ENCODE measurements around the gene SEZ6. TPM values are rescaled to one million over a fixed set of nuclear protein-coding genes. Genes with fewer than 3 reads are reported as not detected.

Gene SEZ6
- total and polyA plus RNA-seq, 10 of the 15 experiments (the other 5 are each of a cell fraction or from before 2014, with no cell fraction given) = 0.05 to 0.87 (median 0.17) TPM; not detected in 4

GRCh38 chr17:29020576-29020975, 14.7 kb upstream of the SEZ6 start:
- POLR2A ChIA-PET = interaction anchor here (0.6 kb wide), 1 partner anchor 39 kb away, joined by 3 read pairs; no protein-coding TSS in a partner anchor
- Histone ChIP-seq H2AFZ (ENCODE audit: control insufficient read depth, low read depth, low read length) (no peak overlapping the region), H3K36me3 (ENCODE audit: control insufficient read depth in 2 of 2, insufficient read depth in 2 of 2, low read length in 1 of 2) (no peaks in the 10 kb centered on the region), H3K4me1 (ENCODE audit: control insufficient read depth, insufficient read depth, low read length) (no peaks in the 10 kb centered on the region), H3K9ac (ENCODE audit: control insufficient read depth, insufficient read depth, low read length) (no peak overlapping the region), H3K4me2 (ENCODE audit: control insufficient read depth, insufficient read depth) (no peak overlapping the region), H3K27ac (ENCODE audit: control insufficient read depth, insufficient read depth) (no peak overlapping the region), H3K4me3 (no peak overlapping the region), H3K79me2 (ENCODE audit: control insufficient read depth, insufficient read depth, low read length) (no peaks in the 10 kb centered on the region), H4K20me1 (ENCODE audit: control insufficient read depth, insufficient read depth) (no peaks in the 10 kb centered on the region), H3K9me3 (replicated peaks; ENCODE audit: control insufficient read depth, insufficient read depth, low read length) (no peaks in the 10 kb centered on the region), H3K27me3 (replicated peaks in 1 of 2; ENCODE audit: control insufficient read depth in 2 of 2, insufficient read depth in 2 of 2, low read length in 1 of 2) (peaks cover 2 to 6% of the 10 kb centered on the region in 2 experiments; a peak in 3 of 4 replicates)
- no TSS peak for BruUV-seq (replicated peaks)
- WGBS (ENCODE audit: insufficient coverage, insufficient replicate concordance, low lambda C conversion rate, missing lambda C conversion rate) = 60% methylated on average over 8 of the region's 8 CpGs
- TF ChIP-seq, protein P1, sequence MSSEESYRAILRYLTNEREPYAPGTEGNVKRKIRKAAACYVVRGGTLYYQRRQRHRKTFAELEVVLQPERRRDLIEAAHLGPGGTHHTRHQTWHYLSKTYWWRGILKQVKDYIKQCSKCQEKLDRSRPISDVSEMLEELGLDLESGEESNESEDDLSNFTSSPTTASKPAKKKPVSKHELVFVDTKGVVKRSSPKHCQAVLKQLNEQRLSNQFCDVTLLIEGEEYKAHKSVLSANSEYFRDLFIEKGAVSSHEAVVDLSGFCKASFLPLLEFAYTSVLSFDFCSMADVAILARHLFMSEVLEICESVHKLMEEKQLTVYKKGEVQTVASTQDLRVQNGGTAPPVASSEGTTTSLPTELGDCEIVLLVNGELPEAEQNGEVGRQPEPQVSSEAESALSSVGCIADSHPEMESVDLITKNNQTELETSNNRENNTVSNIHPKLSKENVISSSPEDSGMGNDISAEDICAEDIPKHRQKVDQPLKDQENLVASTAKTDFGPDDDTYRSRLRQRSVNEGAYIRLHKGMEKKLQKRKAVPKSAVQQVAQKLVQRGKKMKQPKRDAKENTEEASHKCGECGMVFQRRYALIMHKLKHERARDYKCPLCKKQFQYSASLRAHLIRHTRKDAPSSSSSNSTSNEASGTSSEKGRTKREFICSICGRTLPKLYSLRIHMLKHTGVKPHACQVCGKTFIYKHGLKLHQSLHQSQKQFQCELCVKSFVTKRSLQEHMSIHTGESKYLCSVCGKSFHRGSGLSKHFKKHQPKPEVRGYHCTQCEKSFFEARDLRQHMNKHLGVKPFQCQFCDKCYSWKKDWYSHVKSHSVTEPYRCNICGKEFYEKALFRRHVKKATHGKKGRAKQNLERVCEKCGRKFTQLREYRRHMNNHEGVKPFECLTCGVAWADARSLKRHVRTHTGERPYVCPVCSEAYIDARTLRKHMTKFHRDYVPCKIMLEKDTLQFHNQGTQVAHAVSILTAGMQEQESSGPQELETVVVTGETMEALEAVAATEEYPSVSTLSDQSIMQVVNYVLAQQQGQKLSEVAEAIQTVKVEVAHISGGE (CRISPR knock-in tag; IDR thresholded peaks at IDR 0.05) = no peak
- TF ChIP-seq HSF1 (IDR thresholded peaks at IDR 0.05; ENCODE audit: low read depth, low read length) (no peak), GABPA (IDR thresholded peaks at IDR 0.05; ENCODE audit: low read depth) (no peak), NFIC (IDR thresholded peaks at IDR 0.05; ENCODE audit: low read depth, low read length) (no peak), DPF2 (IDR thresholded peaks at IDR 0.05) (no peak), HDAC2 (IDR thresholded peaks at IDR 0.05) (no peak), TAF1 (IDR thresholded peaks at IDR 0.05; ENCODE audit: borderline replicate concordance, low read depth, low read length) (no peak), PML (IDR thresholded peaks at IDR 0.05; ENCODE audit: low read length) (no peak), HDGF (IDR thresholded peaks at IDR 0.05) (no peak)
- TF ChIP-seq, protein P2, sequence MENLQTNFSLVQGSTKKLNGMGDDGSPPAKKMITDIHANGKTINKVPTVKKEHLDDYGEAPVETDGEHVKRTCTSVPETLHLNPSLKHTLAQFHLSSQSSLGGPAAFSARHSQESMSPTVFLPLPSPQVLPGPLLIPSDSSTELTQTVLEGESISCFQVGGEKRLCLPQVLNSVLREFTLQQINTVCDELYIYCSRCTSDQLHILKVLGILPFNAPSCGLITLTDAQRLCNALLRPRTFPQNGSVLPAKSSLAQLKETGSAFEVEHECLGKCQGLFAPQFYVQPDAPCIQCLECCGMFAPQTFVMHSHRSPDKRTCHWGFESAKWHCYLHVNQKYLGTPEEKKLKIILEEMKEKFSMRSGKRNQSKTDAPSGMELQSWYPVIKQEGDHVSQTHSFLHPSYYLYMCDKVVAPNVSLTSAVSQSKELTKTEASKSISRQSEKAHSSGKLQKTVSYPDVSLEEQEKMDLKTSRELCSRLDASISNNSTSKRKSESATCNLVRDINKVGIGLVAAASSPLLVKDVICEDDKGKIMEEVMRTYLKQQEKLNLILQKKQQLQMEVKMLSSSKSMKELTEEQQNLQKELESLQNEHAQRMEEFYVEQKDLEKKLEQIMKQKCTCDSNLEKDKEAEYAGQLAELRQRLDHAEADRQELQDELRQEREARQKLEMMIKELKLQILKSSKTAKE (IDR thresholded peaks at IDR 0.05; ENCODE audit: low read depth, poor library complexity, severe bottlenecking) = no peak
- SMC1A ChIA-PET (ENCODE audit: uncharacterized antibody, unreplicated experiment) = interaction anchor here (0.6 kb wide), 1 partner anchor 18 kb away, joined by 3 read pairs; no protein-coding TSS in a partner anchor
- intact Hi-C loops (cut with micrococcal nuclease; ENCODE audit: unreplicated experiment) = no loop called here
- RAD21 ChIA-PET (ENCODE audit: unreplicated experiment) = no interaction called here
- ATAC-seq (no peak), DNase-seq (ENCODE audit: low read depth, low spot score) (no peak), FAIRE-seq (no peak)
- CTCF ChIA-PET = interaction anchor here (2.0 kb wide), 1 partner anchor 55 kb away, joined by 13 read pairs; no protein-coding TSS in a partner anchor
- in situ Hi-C loops (cut with MboI) = no loop called here

All from GM12878 (cell line).